GM19239 (cell line): ENCODE results near the gene CCNT2.
"Not testable (repeated sequence)": the region's sequence is repeated elsewhere in the genome, so short reads cannot be mapped to it uniquely, and the experiment has no call there.

Source experiments
- DNase-seq: peaks from one replicate; pipeline ENCODE4 v3.0.0; 2011; ENCODE audit warnings: low spot score; ENCODE audit not compliant: insufficient read length
- FAIRE-seq: peaks from 2 replicates; lab custom pipeline; 2011; peaks lifted over from hg19 to GRCh38; lab: Jason Lieb, UNC

CCNT2 gene

GRCh38 chr2:134918526-134919340, at the start of gene CCNT2:
Gene CCNT2 (plus strand): TSS chr2:134918822. CDS start chr2:134918855, 33 bp downstream.
- DNase-seq (peak; percentile 75), FAIRE-seq (peak; percentile 99)

- FAIRE-seq, result no peak
- no peak for DNase-seq
Observed at GRCh38 chr2:134869946-134870736, 48.5 kb upstream of the CCNT2 start.

- FAIRE-seq (no peak), DNase-seq (no peak)
Observed at GRCh38 chr2:134873152-134873551, 45.5 kb upstream of the CCNT2 start.

- no peak for FAIRE-seq
- no peak for DNase-seq
Observed at GRCh38 chr2:134875309-134875708, 43.3 kb upstream of the CCNT2 start.

- DNase-seq, result no peak
- FAIRE-seq, result no peak
Observed at GRCh38 chr2:134882773-134883172, 35.8 kb upstream of the CCNT2 start.

GRCh38 chr2:134883552-134884293, 34.9 kb upstream of the CCNT2 start:
- DNase-seq, result no peak
- no peak for FAIRE-seq

- no peak for DNase-seq
- FAIRE-seq, result no peak
Observed at GRCh38 chr2:134884435-134884834, 34.2 kb upstream of the CCNT2 start.

- DNase-seq (no peak), FAIRE-seq (peak; percentile 42)
Observed at GRCh38 chr2:134892282-134893035, 26.2 kb upstream of the CCNT2 start.

- FAIRE-seq, result no peak
- DNase-seq, result no peak
Observed at GRCh38 chr2:134897932-134898331, 20.7 kb upstream of the CCNT2 start.

GRCh38 chr2:134899204-134899603, 19.4 kb upstream of the CCNT2 start:
- DNase-seq (no peak), FAIRE-seq (peak; percentile 66)

GRCh38 chr2:134900151-134900550, 18.5 kb upstream of the CCNT2 start:
- FAIRE-seq, result no peak
- no peak for DNase-seq

- FAIRE-seq, DNase-seq: not testable (repeated sequence)
Observed at GRCh38 chr2:134903701-134904100, 14.9 kb upstream of the CCNT2 start.

- no peak for FAIRE-seq
- no peak for DNase-seq
Observed at GRCh38 chr2:134905168-134905567, 13.5 kb upstream of the CCNT2 start.

- FAIRE-seq (no peak), DNase-seq (no peak)
Observed at GRCh38 chr2:134906726-134907125, 11.9 kb upstream of the CCNT2 start.

- not testable (repeated sequence) for FAIRE-seq
Observed at GRCh38 chr2:134907441-134908116, 11.0 kb upstream of the CCNT2 start.

GRCh38 chr2:134910763-134911399, 7.7 kb upstream of the CCNT2 start:
- DNase-seq, result no peak
- FAIRE-seq, result no peak

More at GRCh38 chr2:134907441-134908116, 11.0 kb upstream of the CCNT2 start:
- not testable (repeated sequence) for DNase-seq

GRCh38 chr2:134911400-134911785, 7.2 kb upstream of the CCNT2 start:
- DNase-seq, result no peak
- no peak for FAIRE-seq

- no peak for FAIRE-seq
Observed at GRCh38 chr2:134912361-134912760, 6.3 kb upstream of the CCNT2 start.

GRCh38 chr2:134917360-134917865, 1.2 kb upstream of the CCNT2 start:
- FAIRE-seq, result peak; percentile 72
- no peak for DNase-seq

More at GRCh38 chr2:134912361-134912760, 6.3 kb upstream of the CCNT2 start:
- no peak for DNase-seq
